ENCODE measurements around the gene ZNF195.
"Not testable (repeated sequence)": the region's sequence is repeated elsewhere in the genome, so short reads cannot be mapped to it uniquely, and the experiment has no call there.

ZNF195 gene

DNA sequence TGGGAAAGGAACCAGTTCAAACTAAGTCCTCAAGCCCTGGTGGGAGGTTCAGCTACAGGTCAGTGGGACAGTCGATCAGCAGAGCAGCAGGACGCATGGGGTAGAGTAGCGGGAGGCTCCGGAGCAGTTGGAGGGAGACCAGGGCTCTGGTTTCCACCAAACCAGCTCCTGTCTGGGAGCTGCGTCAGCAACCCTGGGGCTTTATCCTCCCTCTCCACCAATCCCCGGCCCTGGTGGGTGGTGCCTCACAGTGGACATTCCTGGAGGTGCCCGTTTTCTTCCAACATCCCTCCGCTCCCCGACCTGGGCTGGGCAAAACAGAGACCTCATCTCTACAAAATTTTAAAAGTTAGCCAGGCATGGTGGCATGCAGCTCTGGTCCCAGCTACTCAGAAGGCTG, 32.4 kb downstream of the ZNF195 start:
- no peak for DNase-seq (ENCODE audit: low spot score)

DNA sequence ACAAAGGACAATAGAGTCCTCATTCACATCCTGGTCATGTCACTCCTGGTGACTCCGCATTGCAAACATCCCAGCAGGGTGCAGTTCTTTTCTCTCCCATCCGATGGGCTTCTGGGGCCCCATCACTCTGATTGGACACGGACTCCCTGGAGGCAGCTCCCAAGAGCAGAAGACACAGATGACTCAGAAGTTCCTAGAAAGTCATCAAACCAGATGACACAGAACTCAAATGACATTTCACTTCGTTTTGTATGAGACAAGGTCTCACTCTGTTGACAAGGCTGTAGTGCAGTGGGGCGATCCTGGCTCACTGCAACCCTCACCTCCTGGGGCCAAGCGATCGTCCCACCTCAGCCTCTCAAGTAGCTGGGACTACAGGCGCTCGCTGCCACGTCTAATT, 33.2 kb downstream of the ZNF195 start:
- no peak for DNase-seq (ENCODE audit: low spot score)

DNA sequence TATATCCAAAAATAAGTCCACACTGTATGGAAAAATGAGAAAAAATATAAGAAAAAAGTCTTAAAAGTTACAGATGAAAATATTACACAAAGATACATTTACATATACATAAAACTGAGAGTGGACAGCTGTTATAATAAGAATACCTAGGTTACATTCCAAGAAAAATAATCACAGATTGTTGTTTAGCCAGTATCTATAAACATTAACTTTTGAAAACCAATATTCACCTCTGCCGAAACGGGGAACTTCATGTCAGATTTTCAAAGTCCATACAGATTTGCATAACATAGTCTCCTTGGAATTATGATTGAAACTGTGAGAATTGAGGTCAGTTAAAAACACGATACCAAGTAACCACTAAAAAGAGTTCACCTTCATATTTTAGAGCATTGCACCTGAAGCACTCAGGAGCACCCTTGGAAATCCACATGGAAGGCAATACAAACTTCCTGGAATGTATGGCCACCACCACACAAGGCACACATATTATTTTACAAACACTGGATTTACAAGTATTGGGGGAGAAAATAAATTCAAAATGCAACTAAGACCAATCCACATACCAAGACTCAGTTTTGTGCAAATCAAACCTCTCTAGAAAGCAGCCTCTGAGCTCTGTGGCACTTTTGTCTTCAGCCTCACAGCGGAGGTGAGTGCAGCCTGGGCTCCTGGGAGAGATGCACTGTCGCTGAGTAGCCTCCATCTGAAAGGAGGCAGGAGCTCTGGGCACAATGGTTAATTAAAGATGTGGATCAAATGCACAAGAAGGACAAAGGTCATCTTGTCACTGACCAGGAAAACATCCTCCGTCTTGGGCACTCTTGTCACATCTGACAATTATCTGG, 34.4 kb downstream of the ZNF195 start:
- no peak for DNase-seq (ENCODE audit: low spot score)

GRCh38 chr11:3342709-3343108, 36.2 kb downstream of the ZNF195 start:
- DNase-seq (ENCODE audit: low spot score) = no peak

- peak; percentile 78 for DNase-seq (ENCODE audit: low spot score)
Observed at GRCh38 chr11:3341298-3341697, 37.6 kb downstream of the ZNF195 start.

GRCh38 chr11:3340025-3340424, 38.9 kb downstream of the ZNF195 start:
- DNase-seq (ENCODE audit: low spot score) = no peak

- no peak for DNase-seq (ENCODE audit: low spot score)
Observed at GRCh38 chr11:3339340-3339624, 39.7 kb downstream of the ZNF195 start.

- DNase-seq (ENCODE audit: low spot score) = no peak
Observed at GRCh38 chr11:3338569-3339339, 40.2 kb downstream of the ZNF195 start.

GRCh38 chr11:3336420-3336819, 42.5 kb downstream of the ZNF195 start:
- not testable (repeated sequence) for DNase-seq (ENCODE audit: low spot score)

- DNase-seq (ENCODE audit: low spot score) = not testable (repeated sequence)
Observed at GRCh38 chr11:3333157-3333556, 45.8 kb downstream of the ZNF195 start.

- not testable (repeated sequence) for DNase-seq (ENCODE audit: low spot score)
Observed at GRCh38 chr11:3331078-3331477, 47.9 kb downstream of the ZNF195 start.

DNA sequence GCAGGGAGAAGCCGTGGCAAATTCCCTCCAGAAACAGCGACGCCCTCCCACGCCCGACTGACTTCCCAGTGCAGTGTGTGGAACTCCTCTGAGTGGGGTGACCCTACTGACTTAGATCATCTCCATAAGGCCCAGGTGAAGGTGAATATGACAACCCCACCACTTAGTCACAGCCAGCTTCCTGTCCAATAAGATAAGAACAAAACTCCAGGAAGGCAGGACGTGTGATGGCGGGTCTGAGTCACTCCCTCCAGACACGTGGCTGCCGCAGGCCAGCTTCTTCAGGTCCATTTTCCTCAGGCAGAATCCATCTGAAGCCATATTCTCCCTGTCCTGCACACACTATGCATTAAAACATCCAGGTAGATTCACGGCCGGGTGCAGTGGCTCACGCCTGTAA, 48.9 kb downstream of the ZNF195 start:
- not testable (repeated sequence) for DNase-seq (ENCODE audit: low spot score)

DNA sequence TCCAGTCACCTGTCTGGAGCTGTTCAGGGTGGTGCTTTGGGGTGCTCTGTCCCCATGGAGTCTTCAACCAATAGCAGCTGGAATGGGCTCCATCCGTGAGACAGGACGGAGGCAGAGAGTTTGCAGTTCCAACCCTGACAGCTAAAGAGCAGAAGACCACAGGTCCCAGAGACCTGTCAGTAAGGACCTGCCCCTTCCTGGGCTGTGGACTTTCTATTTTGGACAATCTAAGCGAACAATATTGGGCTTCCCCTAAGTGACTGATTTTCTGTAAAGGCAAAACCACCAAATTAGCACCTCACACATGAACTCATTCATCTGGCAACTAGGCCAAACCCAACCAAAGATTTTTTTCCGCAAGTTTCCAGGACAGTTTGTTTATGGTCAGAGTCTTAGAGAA, 50.4 kb downstream of the ZNF195 start:
- not testable (repeated sequence) for DNase-seq (ENCODE audit: low spot score)

DNA sequence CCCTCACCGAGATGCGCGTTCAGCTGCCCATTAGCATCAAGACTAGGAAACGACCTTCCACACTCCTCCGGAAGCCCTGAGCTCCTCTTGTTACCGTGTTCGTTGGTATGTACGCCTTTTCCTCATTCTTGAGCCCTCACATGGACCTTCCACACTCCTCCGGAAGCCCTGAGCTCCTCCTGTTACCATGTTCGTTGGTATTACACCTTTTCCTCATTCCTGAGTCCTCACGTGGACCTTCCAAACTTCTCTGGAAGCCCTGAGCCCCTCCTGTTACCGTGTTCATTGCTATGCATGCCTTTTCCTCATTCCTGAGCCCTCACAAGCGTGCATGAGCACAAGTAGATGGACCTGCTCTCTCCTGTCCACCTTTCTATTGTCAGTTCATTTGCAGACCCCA, 52.5 kb downstream of the ZNF195 start:
- DNase-seq (ENCODE audit: low spot score) = not testable (repeated sequence)

GRCh38 chr11:3324724-3325123, 54.2 kb downstream of the ZNF195 start:
- DNase-seq (ENCODE audit: low spot score) = not testable (repeated sequence)

Measured in NAMALWA (cell line).